GM12878 (cell line): ENCODE results near the gene ZCCHC17. TPM values are rescaled to one million over a fixed set of nuclear protein-coding genes. Genes with fewer than 3 reads are reported as not detected.

Source experiments
- ATAC-seq: fragments of 200-7000 bp; cut with Tn5 transposase; 3 replicates; pipeline ENCODE4 v1.9.1; 2020; ENCODE audit warnings: mild to moderate bottlenecking, moderate library complexity
- BruUV-seq: library from RNA; stranded (reverse); fragments of 400-500 nt; replicated peaks from 2 replicates; lab custom pipeline; 2021; lab: Mats Ljungman, UMichigan
- CTCF ChIA-PET: fragments of 300-600 bp; sonication (Branson Sonifier 250); formaldehyde crosslinking; extraction: SDS; loops from one replicate; lab custom pipeline; 2021; ENCODE audit warnings: inconsistent platforms; lab: Yijun Ruan, JAX
- POLR2A ChIA-PET: fragments of 350-600 bp; formaldehyde crosslinking; extraction: SDS; loops from one replicate; lab custom pipeline; 2021; ENCODE audit warnings: inconsistent platforms; lab: Charles Lee
- RAD21 ChIA-PET: fragments of 300-600 bp; sonication (Branson Sonifier 250); formaldehyde crosslinking; loops from one replicate; lab custom pipeline; 2023; ENCODE audit warnings: antibody characterized with exemption; ENCODE audit not compliant: unreplicated experiment; lab: Charles Lee
- SMC1A ChIA-PET: fragments of 300-600 bp; sonication (Branson Sonifier 250); formaldehyde crosslinking; loops from one replicate; lab custom pipeline; 2023; ENCODE audit not compliant: unreplicated experiment, uncharacterized antibody; lab: Charles Lee
- DNase-seq: peaks from one replicate; pipeline ENCODE4 v3.0.0-alpha.2; 2011; ENCODE audit warnings: low read depth, low spot score
- FAIRE-seq: peaks from 3 replicates; lab custom pipeline; 2011; peaks lifted over from hg19 to GRCh38; lab: Jason Lieb, UNC
- H2AFZ ChIP-seq: 2 replicates; pipeline ENCODE4 v1.6.0; 2011; ENCODE audit warnings: low read depth, low read length, control low read depth; ENCODE audit not compliant: control insufficient read depth
- H3K27ac ChIP-seq: 2 replicates; pipeline ENCODE4 v1.5.1; 2011; ENCODE audit warnings: control low read depth; ENCODE audit not compliant: control insufficient read depth, insufficient read depth
- H3K27me3 ChIP-seq, 2 experiments: replicated peaks in 1 of 2; 2 replicates each; pipeline versions ENCODE4 v1.6.0 to v1.6.1; 2011; ENCODE audit warnings: low read length in 1 of 2; ENCODE audit not compliant: control insufficient read depth in 2 of 2, insufficient read depth in 2 of 2
- H3K36me3 ChIP-seq, 2 experiments: 2 replicates each; pipeline ENCODE4 v1.5.1; 2011; ENCODE audit warnings: low read length in 1 of 2; ENCODE audit not compliant: control insufficient read depth in 2 of 2, insufficient read depth in 2 of 2
- H3K4me1 ChIP-seq: 2 replicates; pipeline ENCODE4 v1.6.1; 2011; ENCODE audit warnings: mild to moderate bottlenecking, low read length, moderate library complexity, mixed read lengths; ENCODE audit not compliant: control insufficient read depth, insufficient read depth
- H3K4me2 ChIP-seq: 2 replicates; pipeline ENCODE4 v1.6.0; 2011; ENCODE audit warnings: control low read depth; ENCODE audit not compliant: control insufficient read depth, insufficient read depth
- H3K4me3 ChIP-seq: fragments of 200-600 bp; sonication (generic); 2 replicates; pipeline ENCODE4 v1.5.1; 2016
- H3K79me2 ChIP-seq: 2 replicates; pipeline ENCODE4 v1.6.0; 2011; ENCODE audit warnings: low read length; ENCODE audit not compliant: control insufficient read depth, insufficient read depth
- H3K9ac ChIP-seq: 2 replicates; pipeline ENCODE4 v1.8.0; 2011; ENCODE audit warnings: low read length, control low read depth, mixed read lengths; ENCODE audit not compliant: control insufficient read depth, insufficient read depth
- H3K9me3 ChIP-seq: replicated peaks from 3 replicates; pipeline ENCODE4 v1.5.1; 2011; ENCODE audit warnings: mild to moderate bottlenecking, low read length; ENCODE audit not compliant: control insufficient read depth, insufficient read depth
- H4K20me1 ChIP-seq: 2 replicates; pipeline ENCODE4 v1.6.0; 2011; ENCODE audit not compliant: control insufficient read depth, insufficient read depth
- DPF2 ChIP-seq: fragments of 450-650 bp; IDR thresholded peaks from 2 replicates; pipeline ENCODE4 v1.6.1; 2017; ENCODE audit warnings: mild to moderate bottlenecking
- ETV6 ChIP-seq, 2 experiments: fragments of 450-650 bp in 1 of 2; IDR thresholded peaks in 1 of 2; conservative IDR thresholded peaks in 1 of 2; 2 replicates each; pipeline ENCODE4 v1.6.1; 2014; ENCODE audit warnings: antibody characterized with exemption in 1 of 2, borderline replicate concordance in 1 of 2, low read depth in 1 of 2, mild to moderate bottlenecking in 1 of 2, moderate library complexity in 1 of 2
- HCFC1 ChIP-seq: fragments of 150-350 bp; IDR thresholded peaks from 2 replicates; pipeline ENCODE4 v1.6.1; 2014; ENCODE audit warnings: low read length
- IRF5 ChIP-seq: fragments of 450-650 bp; IDR thresholded peaks from 2 replicates; pipeline ENCODE4 v1.6.1; 2017; ENCODE audit warnings: borderline replicate concordance
- MYB ChIP-seq: fragments of 150-350 bp; IDR thresholded peaks from 2 replicates; pipeline ENCODE4 v1.6.1; 2014; ENCODE audit warnings: mild to moderate bottlenecking, low read depth, low read length, borderline replicate concordance
- NFIC ChIP-seq: IDR thresholded peaks from 2 replicates; pipeline ENCODE4 v1.6.1; 2012; ENCODE audit warnings: low read depth, mild to moderate bottlenecking, inconsistent platforms, low read length, moderate library complexity
- NR2C1 ChIP-seq: fragments of 450-650 bp; IDR thresholded peaks from 2 replicates; pipeline ENCODE4 v1.6.1; 2017; ENCODE audit warnings: antibody characterized with exemption, mild to moderate bottlenecking, moderate library complexity
- SIX5 ChIP-seq: IDR thresholded peaks from 2 replicates; pipeline ENCODE4 v1.6.1; 2011; ENCODE audit warnings: mild to moderate bottlenecking, low read depth, low read length, moderate library complexity; ENCODE audit not compliant: severe bottlenecking
- TCF12 ChIP-seq: IDR thresholded peaks from 2 replicates; pipeline ENCODE4 v1.6.1; 2011; ENCODE audit warnings: low read depth, mild to moderate bottlenecking, low read length
- ZBTB33 ChIP-seq: fragments of 450-650 bp; IDR thresholded peaks from 2 replicates; pipeline ENCODE4 v1.6.1; 2017; ENCODE audit warnings: mild to moderate bottlenecking
- ZNF274 ChIP-seq: IDR thresholded peaks from one replicate; pipeline ENCODE4 v1.8.0; 2011; ENCODE audit not compliant: insufficient read length, insufficient read depth
- WGBS: methylation state at CpG from one replicate; pipeline ENCODE4 v1.1.6; 2016; ENCODE audit warnings: low lambda C conversion rate; ENCODE audit not compliant: insufficient replicate concordance, insufficient coverage; ENCODE audit errors: missing lambda C conversion rate; 5-methylcytosine and 5-hydroxymethylcytosine counted together
- in situ Hi-C: fragments of 300-500 bp; cut with MboI; formaldehyde crosslinking; loops from 9 replicates; pipeline ENCODE4 v1.14.3; 2018; ENCODE audit warnings: mixed read lengths
- intact Hi-C: fragments of 100-400 bp; cut with micrococcal nuclease; formaldehyde crosslinking; loops from one replicate; pipeline ENCODE4 v1.14.2; 2022; ENCODE audit not compliant: unreplicated experiment
- polyA plus RNA-seq, 11 experiments: library from polyadenylated mRNA; depleted of rRNA in 4 of 11; unstranded in 6 of 11; stranded (reverse) in 5 of 11; fragments of >200 nt; fragmentation: Nextera tagmentation in 4 of 11; fragmentation: Illumina TruSeq in 1 of 11; extraction: Ambion mirVana in 4 of 11; extraction: Trizol in 1 of 11; gene quantifications; 1 replicate in 1 of 11; 2 replicates in 10 of 11; pipeline versions ENCODE4 v1.2.1 to v1.2.3, GENCODE V29; 2011 to 2016; ENCODE audit warnings: inconsistent platforms in 2 of 11, missing spikeins in 2 of 11, low read depth in 1 of 11
- total RNA-seq, 4 experiments: library from RNA; depleted of rRNA in 3 of 4; stranded (reverse); fragments of >200 nt in 3 of 4; fragmentation: Illumina TruSeq in 1 of 4; extraction: Trizol in 1 of 4; gene quantifications; 2 replicates each; pipeline versions ENCODE4 v1.2.1 to v1.2.3, GENCODE V29; 2013 to 2021

The ZCCHC17 gene
- total and polyA plus RNA-seq, 10 of the 15 experiments (the other 5 are each of a cell fraction or from before 2014, with no cell fraction given): 22.3 to 86.3 (median 47.0) TPM

- ATAC-seq: no peak
- H3K27ac ChIP-seq: no peak overlapping the region
- H3K9me3 ChIP-seq: no peaks in the 10 kb centered on the region
- H3K79me2 ChIP-seq: no peaks in the 10 kb centered on the region
- DNase-seq: no peak
- no peaks in the 10 kb centered on the region for H3K4me1 ChIP-seq
- POLR2A ChIA-PET: no interaction called here
- no peak for FAIRE-seq
- intact Hi-C loops: no loop called here
- no peak overlapping the region for H2AFZ ChIP-seq
- RAD21 ChIA-PET: no interaction called here
- TF ChIP-seq DPF2: no peak
- no peak for TF ChIP-seq IRF5
- WGBS: 36% methylated on average over 10 of the region's 10 CpGs
- BruUV-seq: no TSS peak
- CTCF ChIA-PET: interaction anchor here (0.7 kb wide), 1 partner anchor 95 kb away, joined by 3 read pairs; no protein-coding TSS in a partner anchor
- no peaks in the 10 kb centered on the region; a peak in 1 of 4 replicates for H3K27me3 ChIP-seq
- in situ Hi-C loops: no loop called here
- no peak overlapping the region for H3K4me3 ChIP-seq
- H3K9ac ChIP-seq: no peak overlapping the region
- H3K4me2 ChIP-seq: no peak overlapping the region
- SMC1A ChIA-PET: interaction anchor here (11.5 kb wide), 1 partner anchor 32 kb away, joined by 132 read pairs; no protein-coding TSS in a partner anchor
- H3K36me3 ChIP-seq: no peaks in the 10 kb centered on the region
- no peaks in the 10 kb centered on the region for H4K20me1 ChIP-seq
These were observed 90.8 kb downstream of the ZCCHC17 start for GRCh38 chr1:31387612-31388011.

- H4K20me1 ChIP-seq: no peaks in the 10 kb centered on the region
- DNase-seq (no peak), ATAC-seq (no peak), FAIRE-seq (no peak)
- H3K4me3 ChIP-seq: no peak overlapping the region
- ChIA-PET POLR2A (interaction anchor here (0.6 kb wide), 2 partner anchors 69 to 222 kb away, joined by 3 to 5 read pairs; no protein-coding TSS in a partner anchor), SMC1A (interaction anchor here (11.5 kb wide), 1 partner anchor 30 kb away, joined by 132 read pairs; no protein-coding TSS in a partner anchor), RAD21 (no interaction called here), CTCF (interaction anchor here (1.2 kb wide), 1 partner anchor 400 kb away, joined by 3 read pairs; no protein-coding TSS in a partner anchor)
- no TSS peak for BruUV-seq
- H3K27me3 ChIP-seq: no peaks in the 10 kb centered on the region; a peak in 1 of 4 replicates
- no peaks in the 10 kb centered on the region; the same call in 1 of the 2 replicates for H3K4me1 ChIP-seq
- H3K9ac ChIP-seq: no peak overlapping the region
- in situ Hi-C loops: no loop called here
- no peak overlapping the region for H3K27ac ChIP-seq
- H3K9me3 ChIP-seq: no peaks in the 10 kb centered on the region
- no peak overlapping the region for H3K4me2 ChIP-seq
- 39% methylated on average over 7 of the region's 7 CpGs for WGBS
- intact Hi-C loops: no loop called here
- H3K79me2 ChIP-seq: no peaks in the 10 kb centered on the region
- no peak overlapping the region for H2AFZ ChIP-seq
- H3K36me3 ChIP-seq: no peaks in the 10 kb centered on the region
- TF ChIP-seq ETV6 (conservative IDR thresholded peaks at IDR 0.05 in 1 of 2, IDR thresholded peaks at IDR 0.05 in 1 of 2; ENCODE audit: borderline replicate concordance in 1 of 2, low read depth in 1 of 2) (no peak), SIX5 (no peak), ZNF274 (no peak), NFIC (no peak), TCF12 (no peak), NR2C1 (no peak), MYB (no peak), HCFC1 (no peak), ZBTB33 (no peak)
These were observed 92.8 kb downstream of the ZCCHC17 start for GRCh38 chr1:31389616-31390015.
